Nephron progenitor cell (in vitro differentiated cells): ENCODE data around the gene ASCC2.

ENCODE experiments used
- DNase-seq: peaks from one replicate; pipeline ENCODE4 v3.0.0; 2021
- H3K27ac Mint-ChIP-seq: 2 replicates; pipeline ENCODE4 v1.8.0; 2021; ENCODE audit warnings: mild to moderate bottlenecking, moderate library complexity, mixed read lengths
- H3K27me3 Mint-ChIP-seq: 2 replicates; pipeline ENCODE4 v1.8.0; 2021; ENCODE audit warnings: mild to moderate bottlenecking, low read depth, mixed read lengths; ENCODE audit not compliant: poor library complexity
- H3K36me3 Mint-ChIP-seq: 2 replicates; pipeline ENCODE4 v1.8.0; 2021; ENCODE audit warnings: low read depth, mixed read lengths
- H3K4me1 Mint-ChIP-seq: 2 replicates; pipeline ENCODE4 v1.8.0; 2021; ENCODE audit warnings: mixed read lengths
- H3K4me3 Mint-ChIP-seq: 2 replicates; pipeline ENCODE4 v1.8.0; 2021; ENCODE audit warnings: mild to moderate bottlenecking, moderate library complexity, mixed read lengths
- H3K9me3 Mint-ChIP-seq: 2 replicates; pipeline ENCODE4 v1.8.0; 2021; ENCODE audit warnings: mild to moderate bottlenecking, moderate library complexity, mixed read lengths
- TF ChIP-seq, protein P1 (sequence below): fragments of 200-600 bp; sonication (generic); IDR thresholded peaks from 2 replicates; pipeline ENCODE4 v1.5.0; 2021; ENCODE audit warnings: antibody characterized with exemption

The ASCC2 gene

DNA sequence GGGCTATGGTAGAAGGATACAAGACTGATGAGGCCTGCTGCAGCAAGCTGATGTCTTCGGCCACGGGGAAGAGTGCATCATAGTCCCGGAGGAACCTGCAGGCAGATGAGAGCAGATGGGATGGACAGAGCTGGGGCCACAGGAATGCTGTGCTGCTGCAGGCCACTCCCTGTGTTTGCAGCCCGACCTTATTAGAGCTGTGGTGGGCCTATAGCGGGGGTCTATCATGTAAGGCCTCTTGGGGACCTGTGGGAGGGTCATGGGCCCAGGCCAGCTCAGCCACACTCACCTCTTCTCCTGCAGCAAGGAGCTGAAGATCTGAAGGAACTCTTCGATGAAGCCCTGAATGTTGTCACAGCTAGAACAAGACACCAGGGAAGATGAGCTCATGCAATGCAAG, 31.9 kb downstream of the ASCC2 start:
- peaks cover 51% of the 10 kb centered on the region for H3K36me3 Mint-ChIP-seq
- TF ChIP-seq, protein P1, sequence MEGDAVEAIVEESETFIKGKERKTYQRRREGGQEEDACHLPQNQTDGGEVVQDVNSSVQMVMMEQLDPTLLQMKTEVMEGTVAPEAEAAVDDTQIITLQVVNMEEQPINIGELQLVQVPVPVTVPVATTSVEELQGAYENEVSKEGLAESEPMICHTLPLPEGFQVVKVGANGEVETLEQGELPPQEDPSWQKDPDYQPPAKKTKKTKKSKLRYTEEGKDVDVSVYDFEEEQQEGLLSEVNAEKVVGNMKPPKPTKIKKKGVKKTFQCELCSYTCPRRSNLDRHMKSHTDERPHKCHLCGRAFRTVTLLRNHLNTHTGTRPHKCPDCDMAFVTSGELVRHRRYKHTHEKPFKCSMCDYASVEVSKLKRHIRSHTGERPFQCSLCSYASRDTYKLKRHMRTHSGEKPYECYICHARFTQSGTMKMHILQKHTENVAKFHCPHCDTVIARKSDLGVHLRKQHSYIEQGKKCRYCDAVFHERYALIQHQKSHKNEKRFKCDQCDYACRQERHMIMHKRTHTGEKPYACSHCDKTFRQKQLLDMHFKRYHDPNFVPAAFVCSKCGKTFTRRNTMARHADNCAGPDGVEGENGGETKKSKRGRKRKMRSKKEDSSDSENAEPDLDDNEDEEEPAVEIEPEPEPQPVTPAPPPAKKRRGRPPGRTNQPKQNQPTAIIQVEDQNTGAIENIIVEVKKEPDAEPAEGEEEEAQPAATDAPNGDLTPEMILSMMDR = no peak
- peaks cover 48% of the 10 kb centered on the region for H3K4me1 Mint-ChIP-seq
- no peak overlapping the region for H3K4me3 Mint-ChIP-seq
- H3K27ac Mint-ChIP-seq = peak overlapping the region; percentile 85
- no peak for DNase-seq
- H3K27me3 Mint-ChIP-seq = peaks cover 2% of the 10 kb centered on the region
- no peaks in the 10 kb centered on the region for H3K9me3 Mint-ChIP-seq

DNA sequence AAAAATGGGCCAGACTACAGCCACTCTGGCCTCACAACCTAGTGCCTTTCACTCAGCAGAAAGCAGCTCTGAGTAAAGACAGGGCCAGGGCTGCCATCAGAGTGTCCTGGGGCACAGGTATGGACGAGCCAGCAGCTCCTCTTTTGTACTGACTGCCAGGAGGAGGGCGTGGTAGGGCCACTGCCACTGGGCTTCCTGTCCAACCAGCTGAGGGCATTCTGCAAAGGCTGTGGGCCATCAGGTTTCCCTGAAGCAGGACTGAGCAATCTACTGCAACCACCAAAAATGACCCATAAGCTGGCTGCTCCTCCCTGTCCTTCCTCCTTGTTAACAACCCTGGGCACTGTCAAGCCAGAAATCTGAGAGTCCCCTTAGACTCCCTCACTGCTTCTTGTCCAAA, 33.1 kb downstream of the ASCC2 start:
- no peak for DNase-seq
- TF ChIP-seq, protein P1 = no peak
- Mint-ChIP-seq H3K36me3 (peaks cover 55% of the 10 kb centered on the region), H3K27me3 (peaks cover 2% of the 10 kb centered on the region), H3K4me1 (peaks cover 46% of the 10 kb centered on the region), H3K4me3 (no peak overlapping the region), H3K9me3 (no peaks in the 10 kb centered on the region), H3K27ac (no peak overlapping the region)

DNA sequence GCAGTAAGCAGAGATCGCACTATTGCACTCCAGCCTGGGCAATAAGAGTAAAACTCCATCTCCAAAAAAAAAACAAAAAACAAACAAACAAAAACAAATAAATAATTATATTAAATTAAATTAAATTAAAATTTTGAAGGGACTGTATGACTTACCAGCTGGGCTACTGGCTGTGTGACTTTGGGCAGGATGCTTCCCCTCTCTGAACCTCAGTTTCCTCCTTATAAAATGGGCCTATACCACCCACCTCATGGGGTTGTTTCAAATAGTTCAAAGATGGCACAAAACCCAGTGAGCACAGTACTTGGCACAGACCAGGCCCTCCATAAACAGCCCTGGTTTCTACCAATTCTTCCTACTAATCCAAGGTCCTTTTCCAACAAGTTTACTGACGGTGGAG, 34.9 kb downstream of the ASCC2 start:
- Mint-ChIP-seq H3K27ac (no peak overlapping the region), H3K4me1 (peaks cover 39% of the 10 kb centered on the region), H3K27me3 (peaks cover 2% of the 10 kb centered on the region), H3K36me3 (peaks cover 56% of the 10 kb centered on the region), H3K9me3 (no peaks in the 10 kb centered on the region), H3K4me3 (no peak overlapping the region)
- DNase-seq = no peak
- TF ChIP-seq, protein P1 = no peak

DNA sequence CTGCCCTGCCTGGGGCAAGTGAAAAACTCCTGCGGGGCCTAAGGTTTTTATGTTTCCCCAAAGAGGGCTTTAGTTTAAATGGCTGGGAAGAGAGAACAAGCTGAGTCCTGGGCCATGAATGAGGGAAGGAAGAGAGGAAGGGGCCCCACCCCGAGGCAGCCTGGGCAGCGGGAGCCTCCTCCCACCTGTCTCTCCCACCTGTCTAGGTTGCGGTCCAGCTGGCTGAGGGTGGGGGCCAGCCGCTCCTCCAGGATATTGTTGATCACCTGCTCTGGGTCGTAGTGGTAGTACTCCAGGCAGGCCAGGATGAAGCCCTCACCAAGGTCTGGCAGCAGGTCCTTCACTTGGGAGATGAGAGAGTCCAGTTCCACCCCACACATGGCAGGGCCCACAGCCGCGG, 36.3 kb downstream of the ASCC2 start:
- DNase-seq = no peak
- H3K4me1 Mint-ChIP-seq = peaks cover 25% of the 10 kb centered on the region
- H3K36me3 Mint-ChIP-seq = peaks cover 54% of the 10 kb centered on the region
- H3K4me3 Mint-ChIP-seq = no peak overlapping the region
- no peaks in the 10 kb centered on the region for H3K9me3 Mint-ChIP-seq
- no peak overlapping the region for H3K27ac Mint-ChIP-seq
- peaks cover 2% of the 10 kb centered on the region for H3K27me3 Mint-ChIP-seq
- TF ChIP-seq, protein P1 = no peak

GRCh38 chr22:29801153-29801552, 36.9 kb downstream of the ASCC2 start:
- Mint-ChIP-seq H3K27ac (no peak overlapping the region), H3K9me3 (no peaks in the 10 kb centered on the region), H3K4me1 (peaks cover 19% of the 10 kb centered on the region), H3K27me3 (no peaks in the 10 kb centered on the region), H3K4me3 (no peak overlapping the region), H3K36me3 (peaks cover 57% of the 10 kb centered on the region)
- TF ChIP-seq, protein P1 = no peak
- DNase-seq = no peak

GRCh38 chr22:29799217-29799680, 38.8 kb downstream of the ASCC2 start:
- Mint-ChIP-seq H3K9me3 (no peaks in the 10 kb centered on the region), H3K27ac (no peak overlapping the region), H3K27me3 (no peaks in the 10 kb centered on the region), H3K4me3 (no peak overlapping the region), H3K36me3 (peaks cover 42% of the 10 kb centered on the region), H3K4me1 (peaks cover 8% of the 10 kb centered on the region)
- TF ChIP-seq, protein P1 = no peak
- DNase-seq = no peak
